ENCODE results near the gene FEN1. TPM values are rescaled to one million over a fixed set of nuclear protein-coding genes. Genes with fewer than 3 reads are reported as not detected.

The FEN1 gene
- total and polyA plus RNA-seq, 2 of the 13 experiments (the other 11 are each of a cell fraction or from before 2014, with no cell fraction given), result 12.4 to 102 TPM

- peaks cover 50% of the 10 kb centered on the region for H3K79me2 ChIP-seq (ENCODE audit: insufficient read depth, low read length)
- peaks cover 45% of the 10 kb centered on the region for H3K4me1 ChIP-seq (ENCODE audit: insufficient read depth, low read length)
- intact Hi-C loops (cut with micrococcal nuclease; ENCODE audit: unreplicated experiment), result no loop called here
- TF ChIP-seq SKI (IDR thresholded peaks at IDR 0.05; ENCODE audit: partially characterized antibody) (no peak), DMAP1 (CRISPR knock-in tag; IDR thresholded peaks at IDR 0.05) (no peak), ARID3A (IDR thresholded peaks at IDR 0.05; ENCODE audit: low read depth, low read length) (no peak), ZNF484 (CRISPR knock-in tag; IDR thresholded peaks at IDR 0.05; ENCODE audit: borderline replicate concordance, low read depth) (no peak), ARID5B (CRISPR knock-in tag; IDR thresholded peaks at IDR 0.05) (no peak), REL (CRISPR knock-in tag; conservative IDR thresholded peaks at IDR 0.05) (no peak), ZFP82 (CRISPR knock-in tag; IDR thresholded peaks at IDR 0.05; ENCODE audit: borderline replicate concordance) (no peak), ZNF543 (CRISPR knock-in tag; IDR thresholded peaks at IDR 0.05) (no peak)
- WGBS (ENCODE audit: low lambda C conversion rate), result 91% methylated on average over 4 of the region's 4 CpGs
- DNase-seq (ENCODE audit: low spot score) (no peak), ATAC-seq (no peak), FAIRE-seq (no peak)
- peaks cover 9 to 31% of the 10 kb centered on the region in 2 experiments for H3K36me3 ChIP-seq (replicated peaks in 1 of 2; ENCODE audit: control insufficient read depth in 1 of 2, insufficient read depth in 2 of 2, low read length in 2 of 2)
- H3K9me3 ChIP-seq (ENCODE audit: low read length), result no peaks in the 10 kb centered on the region
- no peaks in the 10 kb centered on the region; a peak in 1 of 5 replicates for H3K27me3 ChIP-seq (ENCODE audit: control insufficient read depth in 1 of 2, insufficient read depth in 2 of 2, low read length in 2 of 2)
- ChIA-PET CTCF (ENCODE audit: low intra/inter-chr PET ratio, low total read pairs) (no interaction called here), POLR2A (no interaction called here)
- H3K9ac ChIP-seq (ENCODE audit: insufficient read depth, low read depth, low read length), result peak overlapping the region; percentile 41; the same call in 1 of the 2 replicates
- H3K27ac ChIP-seq (ENCODE audit: extremely low read length, insufficient read depth, low read length), result no peak overlapping the region
- H3K4me2 ChIP-seq (ENCODE audit: low read depth, low read length), result peak overlapping the region; percentile 36
- H4K20me1 ChIP-seq (ENCODE audit: insufficient read depth, low read length), result no peaks in the 10 kb centered on the region; the same call in 1 of the 2 replicates
- in situ Hi-C loops (cut with HindIII; ENCODE audit: extremely low pct_ligation_motif_present, low pct_unique_long_range_greater_than_20kb), result loop anchor here (10.0 kb wide), 1 partner anchor 290 kb away; no protein-coding TSS in a partner anchor
- H3K4me3 ChIP-seq (replicated peaks in 1 of 3; ENCODE audit: insufficient read depth in 1 of 3, low read depth in 2 of 3, low read length in 3 of 3), result no peak overlapping the region; a peak in 1 of 6 replicates
- no TSS peak for BruUV-seq (replicated peaks)
- no peak overlapping the region for H2AFZ ChIP-seq (ENCODE audit: low read length)
Observed at GRCh38 chr11:61794579-61794978, 1.9 kb downstream of the FEN1 start.
